KOPT-K1 (cell line): Measurements from ENCODE around the gene SULT1A1.

Experiments
- H3K27ac ChIP-seq: fragments of 200-600 bp; sonication (generic); 2 replicates; pipeline ENCODE4 v1.5.1; 2016; ENCODE audit warnings: antibody characterized with exemption, mild to moderate bottlenecking, low read depth, low read length; ENCODE audit not compliant: poor library complexity, severe bottlenecking
- H3K36me3 ChIP-seq: fragments of 200-600 bp; sonication (generic); 2 replicates; pipeline ENCODE4 v1.5.1; 2017; ENCODE audit warnings: antibody characterized with exemption, mild to moderate bottlenecking, low read length, moderate library complexity; ENCODE audit not compliant: insufficient read depth
- H3K9me3 ChIP-seq: fragments of 200-600 bp; sonication (generic); 2 replicates; pipeline ENCODE4 v1.5.1; 2017; ENCODE audit warnings: antibody characterized with exemption, low read length, mild to moderate bottlenecking; ENCODE audit not compliant: insufficient read depth, poor library complexity, severe bottlenecking

Gene SULT1A1

GRCh38 chr16:28562199-28562598, 47.6 kb downstream of the SULT1A1 start:
- Histone ChIP-seq H3K27ac (no peak overlapping the region), H3K9me3 (peaks cover 11% of the 10 kb centered on the region), H3K36me3 (peaks cover 37% of the 10 kb centered on the region)

- Histone ChIP-seq H3K36me3 (peaks cover 41% of the 10 kb centered on the region), H3K27ac (no peak overlapping the region), H3K9me3 (peaks cover 6% of the 10 kb centered on the region)
Measured at GRCh38 chr16:28561557-28562187, 48.2 kb downstream of the SULT1A1 start.

GRCh38 chr16:28558456-28558855, 51.4 kb downstream of the SULT1A1 start:
- H3K36me3 ChIP-seq: peaks cover 36% of the 10 kb centered on the region
- no peak overlapping the region for H3K27ac ChIP-seq
- no peaks in the 10 kb centered on the region for H3K9me3 ChIP-seq

GRCh38 chr16:28556914-28557320, 52.9 kb downstream of the SULT1A1 start:
- Histone ChIP-seq H3K36me3 (peaks cover 36% of the 10 kb centered on the region), H3K9me3 (no peaks in the 10 kb centered on the region), H3K27ac (no peak overlapping the region)

GRCh38 chr16:28555561-28555960, 54.3 kb downstream of the SULT1A1 start:
- no peak overlapping the region for H3K27ac ChIP-seq
- H3K36me3 ChIP-seq: peaks cover 36% of the 10 kb centered on the region
- H3K9me3 ChIP-seq: no peaks in the 10 kb centered on the region
